Dermis blood vessel endothelial cell (primary cell): ENCODE results near the gene TRIM27. TPM values are rescaled to one million over a fixed set of nuclear protein-coding genes. Genes with fewer than 3 reads are reported as not detected.
"Not testable (repeated sequence)": the region's sequence is repeated elsewhere in the genome, so short reads cannot be mapped to it uniquely, and the experiment has no call there.

ENCODE experiments used
- DNase-seq: peaks from one replicate; pipeline ENCODE4 v3.0.0; 2010
- total RNA-seq: library from RNA; depleted of rRNA; stranded (reverse); fragments of >200 nt; gene quantifications from 2 replicates; pipeline ENCODE4 v1.2.3, GENCODE V29; 2014

TRIM27 gene
- total RNA-seq, 1 donor from 2014 or later: 83.0 TPM

GRCh38 chr6:28895131-28895812, 28.5 kb downstream of the TRIM27 start:
- peak; percentile 97 for DNase-seq

- no peak for DNase-seq
Measured at GRCh38 chr6:28893172-28893799, 30.5 kb downstream of the TRIM27 start.

GRCh38 chr6:28892525-28892924, 31.3 kb downstream of the TRIM27 start:
- DNase-seq: no peak

GRCh38 chr6:28887796-28888496, 35.8 kb downstream of the TRIM27 start:
- no peak for DNase-seq

- DNase-seq: no peak
Measured at GRCh38 chr6:28886079-28886439, 37.7 kb downstream of the TRIM27 start.

GRCh38 chr6:28884423-28885131, 39.2 kb downstream of the TRIM27 start:
- DNase-seq: no peak

GRCh38 chr6:28880894-28881780, 42.6 kb downstream of the TRIM27 start:
- DNase-seq: peak; percentile 80

GRCh38 chr6:28880519-28880893, 43.3 kb downstream of the TRIM27 start:
- DNase-seq: no peak

GRCh38 chr6:28876710-28877109, 47.1 kb downstream of the TRIM27 start:
- no peak for DNase-seq

GRCh38 chr6:28875191-28875747, 48.5 kb downstream of the TRIM27 start:
- no peak for DNase-seq

GRCh38 chr6:28872157-28872817, 51.5 kb downstream of the TRIM27 start:
- not testable (repeated sequence) for DNase-seq

GRCh38 chr6:28871335-28872156, 52.2 kb downstream of the TRIM27 start:
- DNase-seq: no peak

GRCh38 chr6:28868873-28869272, 54.9 kb downstream of the TRIM27 start:
- DNase-seq: no peak

GRCh38 chr6:28867086-28867409, 56.7 kb downstream of the TRIM27 start:
- no peak for DNase-seq

GRCh38 chr6:28866205-28867085, 57.3 kb downstream of the TRIM27 start:
- DNase-seq: peak; percentile 69

GRCh38 chr6:28865401-28866204, 58.2 kb downstream of the TRIM27 start:
- DNase-seq: peak; percentile 15

- no peak for DNase-seq
Measured at GRCh38 chr6:28864326-28864923, 59.4 kb downstream of the TRIM27 start.
